ENCODE data around the gene C10orf105. TPM values are rescaled to one million over a fixed set of nuclear protein-coding genes. Genes with fewer than 3 reads are reported as not detected.

Gene C10orf105
- total and polyA plus RNA-seq, 2 donors (not counting 1 experiment from before 2014, with no cell fraction given): under 0.01 to 0.14 TPM

DNA sequence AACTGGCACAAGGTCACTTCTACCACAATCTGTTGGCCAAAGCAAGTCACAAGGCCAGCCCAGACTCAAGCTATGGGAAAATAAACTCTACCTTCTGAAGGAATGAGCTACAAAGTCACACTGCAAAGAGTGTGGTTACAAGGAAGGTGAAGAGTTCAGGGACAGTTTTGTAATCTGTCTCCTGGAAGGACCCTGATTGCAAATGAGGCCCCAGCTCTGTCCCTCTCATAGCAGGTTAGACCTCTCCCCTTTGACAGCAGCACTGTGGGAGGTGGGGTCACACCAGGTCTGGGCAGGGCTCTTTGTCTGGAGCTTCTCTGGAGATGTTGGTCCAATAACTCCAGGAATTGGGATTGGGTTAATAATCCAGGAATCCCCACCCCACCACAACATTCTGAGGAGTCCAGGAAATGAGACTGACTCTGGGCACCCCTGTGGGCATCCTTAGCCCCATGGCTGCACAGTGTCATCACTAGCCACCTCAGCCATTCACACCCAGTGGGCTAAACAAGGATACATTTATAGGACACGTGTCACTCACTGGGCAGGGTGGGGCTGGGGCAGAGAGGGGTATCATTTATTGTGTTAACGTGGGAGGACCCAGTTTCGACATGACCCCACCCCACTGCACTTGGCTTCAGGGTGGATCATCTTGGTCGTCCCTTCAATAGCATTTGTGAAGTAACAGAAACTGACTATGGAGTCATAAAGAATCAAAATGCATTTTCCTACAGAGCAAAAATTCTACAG lies 23.7 kb upstream of the C10orf105 start:
- H3K9ac ChIP-seq (ENCODE audit: insufficient read depth, low read length): no peak overlapping the region
- TF ChIP-seq EZH2 (IDR thresholded peaks at IDR 0.05; ENCODE audit: low read length, missing control alignments): no peak
- TF ChIP-seq, protein P1, sequence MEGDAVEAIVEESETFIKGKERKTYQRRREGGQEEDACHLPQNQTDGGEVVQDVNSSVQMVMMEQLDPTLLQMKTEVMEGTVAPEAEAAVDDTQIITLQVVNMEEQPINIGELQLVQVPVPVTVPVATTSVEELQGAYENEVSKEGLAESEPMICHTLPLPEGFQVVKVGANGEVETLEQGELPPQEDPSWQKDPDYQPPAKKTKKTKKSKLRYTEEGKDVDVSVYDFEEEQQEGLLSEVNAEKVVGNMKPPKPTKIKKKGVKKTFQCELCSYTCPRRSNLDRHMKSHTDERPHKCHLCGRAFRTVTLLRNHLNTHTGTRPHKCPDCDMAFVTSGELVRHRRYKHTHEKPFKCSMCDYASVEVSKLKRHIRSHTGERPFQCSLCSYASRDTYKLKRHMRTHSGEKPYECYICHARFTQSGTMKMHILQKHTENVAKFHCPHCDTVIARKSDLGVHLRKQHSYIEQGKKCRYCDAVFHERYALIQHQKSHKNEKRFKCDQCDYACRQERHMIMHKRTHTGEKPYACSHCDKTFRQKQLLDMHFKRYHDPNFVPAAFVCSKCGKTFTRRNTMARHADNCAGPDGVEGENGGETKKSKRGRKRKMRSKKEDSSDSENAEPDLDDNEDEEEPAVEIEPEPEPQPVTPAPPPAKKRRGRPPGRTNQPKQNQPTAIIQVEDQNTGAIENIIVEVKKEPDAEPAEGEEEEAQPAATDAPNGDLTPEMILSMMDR (conservative IDR thresholded peaks at IDR 0.05 in 1 of 2, IDR thresholded peaks at IDR 0.05 in 1 of 2; ENCODE audit: low read depth in 1 of 2, low read length in 2 of 2): no peak
- H3K79me2 ChIP-seq (ENCODE audit: control insufficient read depth, insufficient read depth, low read length): no peaks in the 10 kb centered on the region
- H3K9me3 ChIP-seq (ENCODE audit: control insufficient read depth, insufficient read depth, low read depth, low read length): no peaks in the 10 kb centered on the region
- no peaks in the 10 kb centered on the region for H3K36me3 ChIP-seq (ENCODE audit: control insufficient read depth, insufficient read depth, low read length)
- DNase-seq (ENCODE audit: low read depth in 2 of 2): no peak
- no peak overlapping the region for H3K4me2 ChIP-seq (ENCODE audit: extremely low read depth, insufficient read depth, low read length)
- no peaks in the 10 kb centered on the region for H4K20me1 ChIP-seq (ENCODE audit: control insufficient read depth, extremely low read depth, insufficient read depth, low read length)
- H3K27ac ChIP-seq (ENCODE audit: insufficient read depth, low read length): no peak overlapping the region
- H3K4me3 ChIP-seq (replicated peaks in 1 of 4; ENCODE audit: control extremely low read depth in 1 of 4, insufficient read depth in 1 of 4, low read depth in 3 of 4, low read length in 4 of 4): no peak overlapping the region
- no peak overlapping the region for H2AFZ ChIP-seq (ENCODE audit: low read length)
- no peaks in the 10 kb centered on the region for H3K27me3 ChIP-seq (ENCODE audit: control insufficient read depth, insufficient read depth, low read length)
- peaks cover 2% of the 10 kb centered on the region for H3K4me1 ChIP-seq (ENCODE audit: control insufficient read depth, extremely low read depth, insufficient read depth, low read length)

DNA sequence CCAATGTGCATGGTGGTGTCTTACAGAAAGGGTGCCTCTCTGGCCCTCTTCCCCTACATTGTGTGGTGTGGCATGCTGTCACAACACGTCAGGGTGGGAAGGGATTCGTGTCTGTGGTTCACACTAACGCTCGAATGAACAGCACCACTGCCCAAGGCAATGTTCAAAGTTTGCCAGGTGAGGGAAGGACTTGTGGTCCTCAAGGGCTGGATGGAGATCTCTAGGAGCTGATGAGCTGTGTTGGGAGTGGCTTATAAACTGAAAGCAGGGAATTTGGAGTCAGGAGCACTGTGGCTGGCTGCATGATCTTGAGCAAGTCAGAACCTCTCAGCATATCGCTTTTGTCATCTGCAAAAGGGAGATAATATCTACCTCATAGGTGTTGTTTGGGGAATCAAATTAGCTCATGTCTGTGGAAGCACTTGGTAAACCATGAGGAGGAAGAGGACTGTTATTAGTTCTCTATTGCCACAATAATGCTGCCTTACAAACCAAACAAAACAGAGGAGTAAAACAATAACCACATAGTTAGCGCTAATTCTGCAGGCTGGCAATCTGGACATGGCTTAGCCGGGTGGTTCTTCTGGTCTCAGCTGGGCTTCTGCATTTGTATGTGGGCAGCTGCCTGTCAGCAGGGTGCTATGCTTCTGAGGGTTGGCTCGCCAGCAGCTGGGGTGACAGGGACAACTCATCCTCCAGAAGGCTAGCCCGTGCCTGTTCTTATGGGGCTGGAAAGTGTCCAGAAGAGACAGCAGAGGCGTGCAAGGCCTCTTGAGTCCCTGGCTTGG lies 22.9 kb upstream of the C10orf105 start:
- Histone ChIP-seq H2AFZ (ENCODE audit: low read length) (no peak overlapping the region), H3K27me3 (ENCODE audit: control insufficient read depth, insufficient read depth, low read length) (no peaks in the 10 kb centered on the region)

DNA sequence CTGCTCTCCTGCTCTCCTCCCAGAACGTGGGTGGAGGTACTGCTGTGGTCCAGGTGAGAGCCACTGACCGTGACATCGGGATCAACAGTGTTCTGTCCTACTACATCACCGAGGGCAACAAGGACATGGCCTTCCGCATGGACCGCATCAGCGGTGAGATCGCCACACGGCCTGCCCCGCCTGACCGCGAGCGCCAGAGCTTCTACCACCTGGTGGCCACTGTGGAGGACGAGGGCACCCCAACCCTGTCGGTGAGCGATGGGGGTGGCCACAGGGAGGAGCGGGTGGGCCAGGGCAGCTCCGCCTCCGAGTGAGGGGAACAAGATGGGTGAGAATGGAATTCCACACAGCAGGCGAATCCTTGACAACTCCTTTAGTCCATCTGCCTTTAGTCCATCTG lies 22.1 kb upstream of the C10orf105 start:
- no peak overlapping the region for H3K27ac ChIP-seq (ENCODE audit: insufficient read depth, low read length)
- no peak overlapping the region for H2AFZ ChIP-seq (ENCODE audit: low read length)
- no peak overlapping the region for H3K4me3 ChIP-seq (replicated peaks in 1 of 4; ENCODE audit: control extremely low read depth in 1 of 4, insufficient read depth in 1 of 4, low read depth in 3 of 4, low read length in 4 of 4)
- H3K4me1 ChIP-seq (ENCODE audit: control insufficient read depth, extremely low read depth, insufficient read depth, low read length): peaks cover 2% of the 10 kb centered on the region
- H3K9ac ChIP-seq (ENCODE audit: insufficient read depth, low read length): no peak overlapping the region
- H4K20me1 ChIP-seq (ENCODE audit: control insufficient read depth, extremely low read depth, insufficient read depth, low read length): no peaks in the 10 kb centered on the region
- no peak overlapping the region for H3K4me2 ChIP-seq (ENCODE audit: extremely low read depth, insufficient read depth, low read length)
- no peak for DNase-seq (ENCODE audit: low read depth in 2 of 2)
- H3K79me2 ChIP-seq (ENCODE audit: control insufficient read depth, insufficient read depth, low read length): no peaks in the 10 kb centered on the region
- TF ChIP-seq, protein P1 (conservative IDR thresholded peaks at IDR 0.05 in 1 of 2, IDR thresholded peaks at IDR 0.05 in 1 of 2; ENCODE audit: low read depth in 1 of 2, low read length in 2 of 2): no peak
- no peak for TF ChIP-seq EZH2 (IDR thresholded peaks at IDR 0.05; ENCODE audit: low read length, missing control alignments)
- no peaks in the 10 kb centered on the region for H3K27me3 ChIP-seq (ENCODE audit: control insufficient read depth, insufficient read depth, low read length)
- H3K36me3 ChIP-seq (ENCODE audit: control insufficient read depth, insufficient read depth, low read length): no peaks in the 10 kb centered on the region
- no peaks in the 10 kb centered on the region for H3K9me3 ChIP-seq (ENCODE audit: control insufficient read depth, insufficient read depth, low read depth, low read length)

More for the DNA sequence above, 22.9 kb upstream of the C10orf105 start:
- TF ChIP-seq EZH2 (IDR thresholded peaks at IDR 0.05; ENCODE audit: low read length, missing control alignments): no peak
- TF ChIP-seq, protein P1 (conservative IDR thresholded peaks at IDR 0.05 in 1 of 2, IDR thresholded peaks at IDR 0.05 in 1 of 2; ENCODE audit: low read depth in 1 of 2, low read length in 2 of 2): no peak
- H3K4me3 ChIP-seq (replicated peaks in 1 of 4; ENCODE audit: control extremely low read depth in 1 of 4, insufficient read depth in 1 of 4, low read depth in 3 of 4, low read length in 4 of 4): no peak overlapping the region
- no peak overlapping the region for H3K9ac ChIP-seq (ENCODE audit: insufficient read depth, low read length)
- no peak for DNase-seq (ENCODE audit: low read depth in 2 of 2)
- no peaks in the 10 kb centered on the region for H3K79me2 ChIP-seq (ENCODE audit: control insufficient read depth, insufficient read depth, low read length)
- H4K20me1 ChIP-seq (ENCODE audit: control insufficient read depth, extremely low read depth, insufficient read depth, low read length): no peaks in the 10 kb centered on the region
- no peaks in the 10 kb centered on the region for H3K9me3 ChIP-seq (ENCODE audit: control insufficient read depth, insufficient read depth, low read depth, low read length)
- H3K36me3 ChIP-seq (ENCODE audit: control insufficient read depth, insufficient read depth, low read length): no peaks in the 10 kb centered on the region
- H3K4me2 ChIP-seq (ENCODE audit: extremely low read depth, insufficient read depth, low read length): no peak overlapping the region
- no peak overlapping the region for H3K27ac ChIP-seq (ENCODE audit: insufficient read depth, low read length)
- peaks cover 2% of the 10 kb centered on the region for H3K4me1 ChIP-seq (ENCODE audit: control insufficient read depth, extremely low read depth, insufficient read depth, low read length)

Data from fibroblast of lung (primary cell).